Mucosa of rectum (tissue), 2 donors: Measurements from ENCODE around the gene PAXX.

Experiments used
- H3K27ac ChIP-seq, 2 donors: one replicate each; pipeline ENCODE4 v1.7.0; 2013; ENCODE audit warnings: inconsistent platforms in 2 of 2, low read depth in 2 of 2, low read length in 2 of 2
- H3K27me3 ChIP-seq, 2 donors: one replicate each; pipeline ENCODE4 v1.7.0; 2013; ENCODE audit warnings: low read length in 2 of 2; ENCODE audit not compliant: control insufficient read depth in 2 of 2, insufficient read depth in 2 of 2
- H3K36me3 ChIP-seq, 2 donors: one replicate each; pipeline ENCODE4 v1.7.0; 2013; ENCODE audit warnings: low read length in 2 of 2; ENCODE audit not compliant: control insufficient read depth in 2 of 2, insufficient read depth in 2 of 2
- H3K4me1 ChIP-seq, 2 donors: one replicate each; pipeline ENCODE4 v1.7.0; 2013; ENCODE audit warnings: low read length in 2 of 2, mild to moderate bottlenecking in 1 of 2; ENCODE audit not compliant: control insufficient read depth in 2 of 2, insufficient read depth in 2 of 2
- H3K4me3 ChIP-seq, 2 donors: one replicate each; pipeline ENCODE4 v1.7.0; 2013; ENCODE audit warnings: low read length in 2 of 2
- H3K9ac ChIP-seq, 2 donors: one replicate each; pipeline ENCODE4 v1.7.0; 2013; ENCODE audit warnings: low read length in 2 of 2, low read depth in 1 of 2, mild to moderate bottlenecking in 1 of 2
- H3K9me3 ChIP-seq, 2 donors: one replicate each; pipeline ENCODE4 v1.7.0; 2013; ENCODE audit warnings: low read length in 2 of 2; ENCODE audit not compliant: control insufficient read depth in 2 of 2
- donor health status: healthy.
- donor health status: Normal muscosa, but diverticular disease.

Gene PAXX, protein sequence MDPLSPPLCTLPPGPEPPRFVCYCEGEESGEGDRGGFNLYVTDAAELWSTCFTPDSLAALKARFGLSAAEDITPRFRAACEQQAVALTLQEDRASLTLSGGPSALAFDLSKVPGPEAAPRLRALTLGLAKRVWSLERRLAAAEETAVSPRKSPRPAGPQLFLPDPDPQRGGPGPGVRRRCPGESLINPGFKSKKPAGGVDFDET

GRCh38 chr9:136991993-136992818 is at the start of gene PAXX:
TSS of gene PAXX (plus strand) at chr9:136992422. CDS start at chr9:136992444, 22 bp downstream.
- no peaks in the 10 kb centered on the region for H3K27me3 ChIP-seq
- H3K9ac ChIP-seq: peak within 1 kb of the TSS; percentile 29 to 61
- no peaks in the 10 kb centered on the region for H3K36me3 ChIP-seq
- peak within 1 kb of the TSS; percentile 66 to 82 for H3K4me3 ChIP-seq
- no peaks in the 10 kb centered on the region for H3K9me3 ChIP-seq
- peak within 1 kb of the TSS; percentile 89 to 92 for H3K27ac ChIP-seq
- peaks cover 21 to 24% of the 10 kb centered on the region in 2 donors for H3K4me1 ChIP-seq

DNA sequence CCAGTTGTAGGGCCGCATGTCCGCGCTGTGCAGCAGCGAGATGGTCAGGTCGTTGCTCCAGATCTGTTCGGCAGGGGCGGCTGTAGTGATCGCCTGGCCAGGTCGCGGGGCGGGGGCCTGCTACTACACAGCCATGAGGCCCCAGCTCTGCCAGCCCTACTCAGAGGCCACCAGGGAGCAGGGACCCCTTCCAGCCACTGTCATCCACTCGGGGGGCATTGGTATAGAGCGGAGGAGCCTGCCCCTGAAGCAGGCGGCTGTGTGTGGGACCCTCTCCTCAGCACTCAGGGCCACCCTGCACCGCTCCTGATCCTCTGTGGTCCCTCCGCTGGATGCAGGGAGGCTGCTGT is 49.4 kb upstream of the PAXX start:
- Histone ChIP-seq H3K27ac (no peak overlapping the region), H3K36me3 (peaks cover 36 to 39% of the 10 kb centered on the region in 2 donors), H3K27me3 (no peaks in the 10 kb centered on the region), H3K9me3 (no peaks in the 10 kb centered on the region), H3K9ac (peak overlapping the region in 1 of 2 donors; percentile 82), H3K4me1 (peaks cover 14 to 18% of the 10 kb centered on the region in 2 donors), H3K4me3 (peak overlapping the region; percentile 82 to 85)

DNA sequence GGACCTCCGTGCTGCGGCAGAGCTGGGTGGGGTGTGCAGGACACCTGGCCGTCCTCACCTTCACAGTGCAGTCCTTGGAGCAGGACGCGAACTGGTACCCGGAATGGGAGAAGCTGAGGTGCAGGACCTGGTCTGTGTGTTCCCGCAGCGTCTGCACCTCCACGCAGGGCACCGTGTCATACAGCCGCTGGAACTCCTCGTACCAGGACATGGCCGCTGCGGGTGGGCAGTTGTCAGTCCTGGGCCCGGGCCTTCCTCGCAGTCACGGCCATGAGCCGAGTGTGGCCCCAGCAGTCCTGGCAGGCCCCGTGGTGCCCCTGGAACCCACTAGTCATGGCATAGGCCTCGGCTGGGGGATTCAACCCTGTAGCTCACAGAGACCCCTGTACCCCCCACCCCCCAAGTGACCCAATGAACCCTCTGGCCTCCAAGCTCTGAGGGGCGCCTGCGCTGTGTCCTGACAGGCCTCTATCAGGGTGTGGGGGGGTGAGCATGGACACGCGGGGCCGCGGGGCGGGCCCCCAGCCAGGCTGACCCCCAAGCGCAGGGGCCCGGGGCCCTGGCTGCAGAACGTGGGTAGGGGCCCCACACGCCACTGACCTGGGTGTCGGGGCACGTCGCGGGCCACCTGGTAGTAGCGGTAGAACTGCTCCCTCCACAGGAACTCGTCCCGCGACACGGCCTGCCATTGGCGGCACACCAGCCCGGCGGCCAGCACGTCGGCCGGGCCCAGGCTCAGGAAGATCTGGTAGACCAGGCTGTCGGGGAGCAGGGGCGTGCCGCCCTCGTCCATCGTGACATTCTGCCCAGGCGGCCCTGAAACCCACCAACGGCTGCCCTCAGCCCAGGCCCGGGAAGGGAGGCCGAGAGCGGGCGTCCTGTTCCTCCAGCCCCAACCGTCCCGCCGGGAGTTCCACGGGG is 48.7 kb upstream of the PAXX start:
- peak overlapping the region; percentile 75 to 82 for H3K9ac ChIP-seq
- H3K4me3 ChIP-seq: peak overlapping the region; percentile 82 to 85
- no peaks in the 10 kb centered on the region for H3K9me3 ChIP-seq
- H3K27me3 ChIP-seq: no peaks in the 10 kb centered on the region
- peaks cover 18 to 21% of the 10 kb centered on the region in 2 donors for H3K4me1 ChIP-seq
- H3K27ac ChIP-seq: peak overlapping the region; percentile 85 to 89
- peaks cover 36 to 39% of the 10 kb centered on the region in 2 donors for H3K36me3 ChIP-seq

DNA sequence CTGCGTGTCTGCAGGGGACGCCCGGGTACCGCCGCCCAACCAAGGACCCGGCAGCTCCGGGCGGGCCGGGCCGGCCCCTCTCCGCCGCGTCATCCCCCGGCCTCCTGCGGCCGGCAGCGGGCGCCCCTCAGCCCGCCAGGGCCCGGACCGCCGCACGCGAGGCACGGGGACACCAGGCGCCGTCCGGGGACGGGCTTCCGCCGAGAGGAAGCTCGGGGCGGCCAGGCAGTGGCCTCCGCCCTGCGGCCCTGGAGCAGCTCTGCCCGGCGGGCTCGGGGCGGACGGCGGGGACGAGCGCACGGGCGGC is 48.1 kb upstream of the PAXX start:
- Histone ChIP-seq H3K9me3 (no peaks in the 10 kb centered on the region), H3K9ac (peak overlapping the region; percentile 75 to 82), H3K27ac (peak overlapping the region; percentile 85 to 89), H3K4me3 (peak overlapping the region; percentile 82 to 85), H3K4me1 (peaks cover 20 to 26% of the 10 kb centered on the region in 2 donors), H3K27me3 (no peaks in the 10 kb centered on the region), H3K36me3 (peaks cover 36% of the 10 kb centered on the region in 2 donors)

- H3K27me3 ChIP-seq: no peaks in the 10 kb centered on the region
- peaks cover 20 to 27% of the 10 kb centered on the region in 2 donors for H3K4me1 ChIP-seq
- H3K9ac ChIP-seq: peak within 1 kb of the TSS; percentile 75 to 82
Observed at GRCh38 chr9:136944519-136945332, 47.5 kb upstream of the PAXX start, which contains the start of the genes C8G and FBXW5. TSS of gene C8G (plus strand) at chr9:136945243. CDS start at chr9:136945321, 78 bp downstream. TSS of gene FBXW5 (minus strand) at chr9:136944738. CDS start at chr9:136944083, 655 bp downstream.

GRCh38 chr9:136945333-136946227 is 46.6 kb upstream of the PAXX start:
- Histone ChIP-seq H3K4me3 (peak overlapping the region in 1 of 2 donors; percentile 17), H3K27ac (no peak overlapping the region), H3K4me1 (peaks cover 23 to 32% of the 10 kb centered on the region in 2 donors), H3K9ac (no peak overlapping the region), H3K27me3 (no peaks in the 10 kb centered on the region), H3K9me3 (no peaks in the 10 kb centered on the region), H3K36me3 (peaks cover 22 to 24% of the 10 kb centered on the region in 2 donors)

More at GRCh38 chr9:136944519-136945332, 47.5 kb upstream of the PAXX start, which contains the start of the genes C8G and FBXW5:
- Histone ChIP-seq H3K36me3 (peaks cover 31 to 32% of the 10 kb centered on the region in 2 donors), H3K4me3 (peak within 1 kb of the TSS; percentile 82 to 85), H3K9me3 (no peaks in the 10 kb centered on the region), H3K27ac (peak within 1 kb of the TSS; percentile 85 to 89)

DNA sequence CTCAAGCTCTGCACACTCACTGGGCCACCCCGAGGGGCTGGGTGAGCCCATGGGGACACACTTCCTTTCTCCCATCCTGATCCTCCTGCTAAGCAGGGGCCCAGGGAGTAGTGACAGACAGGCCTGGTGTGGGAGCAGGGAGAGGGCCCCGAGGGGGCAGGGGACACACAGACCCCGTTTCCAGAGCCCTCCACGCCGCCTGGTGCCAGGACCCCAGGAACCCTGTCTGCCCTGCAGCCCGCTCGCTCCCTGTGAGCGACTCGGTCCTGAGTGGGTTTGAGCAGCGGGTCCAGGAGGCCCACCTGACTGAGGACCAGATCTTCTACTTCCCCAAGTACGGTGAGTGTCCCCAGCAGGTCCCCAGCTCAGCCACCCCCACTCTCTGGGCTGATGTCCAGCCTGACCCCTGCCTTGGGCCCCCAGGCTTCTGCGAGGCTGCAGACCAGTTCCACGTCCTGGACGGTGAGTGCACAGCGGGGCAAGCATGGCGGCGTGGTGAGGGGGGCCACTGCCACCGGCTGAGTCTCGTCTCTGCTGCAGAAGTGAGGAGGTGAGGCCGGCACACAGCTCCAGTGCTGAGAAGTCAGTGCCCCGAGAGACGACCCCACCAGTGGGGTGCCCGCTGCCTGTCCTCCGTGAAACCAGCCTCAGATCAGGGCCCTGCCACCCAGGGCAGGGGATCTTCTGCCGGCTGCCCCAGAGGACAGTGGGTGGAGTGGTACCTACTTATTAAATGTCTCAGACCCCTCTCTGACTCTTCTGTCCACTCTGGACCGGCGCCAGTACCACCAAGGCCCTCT is 45.8 kb upstream of the PAXX start:
- Histone ChIP-seq H3K4me1 (peaks cover 26 to 35% of the 10 kb centered on the region in 2 donors), H3K27ac (no peak overlapping the region), H3K9ac (no peak overlapping the region)

More for the DNA sequence above, 45.8 kb upstream of the PAXX start:
- Histone ChIP-seq H3K27me3 (no peaks in the 10 kb centered on the region), H3K36me3 (peaks cover 14 to 15% of the 10 kb centered on the region in 2 donors), H3K9me3 (no peaks in the 10 kb centered on the region), H3K4me3 (no peak overlapping the region)
